Panc1 (cell line): Measurements from ENCODE around the gene SHC3.

Experiments used
- CTCF ChIP-seq: fragments of 450-650 bp; IDR thresholded peaks from 2 replicates; pipeline ENCODE4 v1.5.1; 2017; ENCODE audit warnings: mild to moderate bottlenecking
- POLR2AphosphoS5 ChIP-seq: IDR thresholded peaks from 2 replicates; pipeline ENCODE4 v1.6.1; 2012; ENCODE audit warnings: mild to moderate bottlenecking, low read depth, low read length, moderate library complexity
- TCF7L2 ChIP-seq: IDR thresholded peaks from 2 replicates; pipeline ENCODE4 v1.6.1; 2011; ENCODE audit warnings: mild to moderate bottlenecking, low read depth, low read length, inconsistent platforms

- TF ChIP-seq CTCF (no peak), POLR2AphosphoS5 (no peak), TCF7L2 (no peak)
Observed at GRCh38 chr9:88978034-88978433, 200.6 kb downstream of the SHC3 start.
